ENCODE measurements around the gene RPS27L.

DNA sequence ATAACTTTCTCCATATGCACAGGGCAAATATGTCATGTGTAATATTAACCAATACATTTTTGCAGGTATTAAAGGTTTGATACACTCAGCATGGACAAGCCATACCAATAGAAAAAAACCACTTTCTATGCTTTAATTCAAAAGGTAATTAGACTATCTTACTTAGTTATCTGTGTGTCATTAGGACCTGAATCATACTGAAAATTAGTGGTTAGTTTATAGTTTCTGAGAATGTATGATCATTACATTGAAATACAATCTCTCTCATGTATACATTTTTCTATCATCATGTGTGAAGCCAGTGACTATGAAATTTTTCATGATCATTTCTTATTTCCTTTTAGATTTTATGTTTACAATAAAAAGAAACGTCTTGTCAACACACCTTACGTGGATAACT lies 16.3 kb downstream of the RPS27L start:
- TF ChIP-seq POLR2A (IDR thresholded peaks at IDR 0.05; ENCODE audit: low read depth, low read length), result no peak
- TF ChIP-seq TAF1 (IDR thresholded peaks at IDR 0.05; ENCODE audit: low read depth, low read length), result no peak
